ACHN (cell line): ENCODE results near the gene SLC23A2.

ENCODE experiments used
- DNase-seq: peaks from one replicate; pipeline ENCODE4 v3.0.0-alpha.2; 2015
- in situ Hi-C: cut with HindIII; loops from 2 replicates; pipeline ENCODE4 v1.10.0; 2017; ENCODE audit warnings: low sequenced_read_pairs, low pct_ligation_motif_present, low pct_unique_long_range_greater_than_20kb

The SLC23A2 gene

GRCh38 chr20:4813863-4814695 lies 187.2 kb downstream of the SLC23A2 start:
- in situ Hi-C loops = no loop called here
- no peak for DNase-seq

GRCh38 chr20:4813076-4813862 lies 188.0 kb downstream of the SLC23A2 start:
- in situ Hi-C loops = no loop called here
- no peak for DNase-seq

GRCh38 chr20:4812641-4813075 lies 188.7 kb downstream of the SLC23A2 start:
- in situ Hi-C loops = no loop called here
- DNase-seq = no peak

GRCh38 chr20:4812216-4812615 lies 189.1 kb downstream of the SLC23A2 start:
- DNase-seq = no peak
- in situ Hi-C loops = no loop called here

GRCh38 chr20:4811661-4812181 lies 189.6 kb downstream of the SLC23A2 start:
- DNase-seq = no peak
- in situ Hi-C loops = no loop called here

- in situ Hi-C loops = no loop called here
- no peak for DNase-seq
Observed at GRCh38 chr20:4811257-4811656, 190.1 kb downstream of the SLC23A2 start.

- DNase-seq = no peak
- in situ Hi-C loops = no loop called here
Observed at GRCh38 chr20:4810426-4811019, 190.8 kb downstream of the SLC23A2 start.

GRCh38 chr20:4809707-4810106 lies 191.6 kb downstream of the SLC23A2 start:
- in situ Hi-C loops = no loop called here
- DNase-seq = no peak

- in situ Hi-C loops = no loop called here
- no peak for DNase-seq
Observed at GRCh38 chr20:4808872-4809271, 192.4 kb downstream of the SLC23A2 start.

GRCh38 chr20:4805663-4806449 lies 195.5 kb downstream of the SLC23A2 start:
- DNase-seq = no peak
- in situ Hi-C loops = no loop called here

- no peak for DNase-seq
- in situ Hi-C loops = no loop called here
Observed at GRCh38 chr20:4802527-4802926, 198.8 kb downstream of the SLC23A2 start.
